ENCODE results near the gene ARPC3.
"Not testable (repeated sequence)": the region's sequence is repeated elsewhere in the genome, so short reads cannot be mapped to it uniquely, and the experiment has no call there.

Gene ARPC3

GRCh38 chr12:110449799-110450497, at the start of gene ARPC3:
ARPC3 (minus strand) TSS chr12:110450337; CDS start chr12:110450260, 77 bp downstream.
- DNase-seq: peak; percentile 94

GRCh38 chr12:110498984-110499706, 49.0 kb upstream of the ARPC3 start:
- DNase-seq: no peak

- DNase-seq: no peak
Observed at GRCh38 chr12:110475426-110475825, 25.3 kb upstream of the ARPC3 start.

- peak; percentile 94 for DNase-seq
Observed at GRCh38 chr12:110468214-110469048, 18.3 kb upstream of the ARPC3 start, which contains the start of the genes FAM216A and GPN3. FAM216A (plus strand) TSS chr12:110468845; CDS start chr12:110468876, 31 bp downstream. GPN3 (minus strand) TSS chr12:110468257; CDS start chr12:110468203, 54 bp downstream.

GRCh38 chr12:110467847-110468213, 17.7 kb upstream of the ARPC3 start:
- DNase-seq: no peak

- no peak for DNase-seq
Observed at GRCh38 chr12:110466791-110467190, 16.7 kb upstream of the ARPC3 start.

- DNase-seq: not testable (repeated sequence)
Observed at GRCh38 chr12:110465765-110466164, 15.6 kb upstream of the ARPC3 start.

- DNase-seq: no peak
Observed at GRCh38 chr12:110465024-110465423, 14.9 kb upstream of the ARPC3 start.

- not testable (repeated sequence) for DNase-seq
Observed at GRCh38 chr12:110461189-110461588, 11.1 kb upstream of the ARPC3 start.

GRCh38 chr12:110458756-110459155, 8.6 kb upstream of the ARPC3 start:
- no peak for DNase-seq

- DNase-seq: no peak
Observed at GRCh38 chr12:110453569-110454296, 3.6 kb upstream of the ARPC3 start.

GRCh38 chr12:110451263-110451662, 1.1 kb upstream of the ARPC3 start:
- no peak for DNase-seq

- DNase-seq: no peak
Observed at GRCh38 chr12:110444455-110444854, 5.7 kb downstream of the ARPC3 start.

- DNase-seq: no peak
Observed at GRCh38 chr12:110436231-110436630, 13.9 kb downstream of the ARPC3 start.

- DNase-seq: no peak
Observed at GRCh38 chr12:110431957-110432587, 18.1 kb downstream of the ARPC3 start.

GRCh38 chr12:110429676-110430075, 20.5 kb downstream of the ARPC3 start:
- not testable (repeated sequence) for DNase-seq

GRCh38 chr12:110426406-110426805, 23.7 kb downstream of the ARPC3 start:
- DNase-seq: no peak

GRCh38 chr12:110424237-110424636, 25.9 kb downstream of the ARPC3 start:
- DNase-seq: no peak

- no peak for DNase-seq
Observed at GRCh38 chr12:110421701-110422100, 28.4 kb downstream of the ARPC3 start.

- no peak for DNase-seq
Observed at GRCh38 chr12:110421159-110421661, 28.9 kb downstream of the ARPC3 start.

GRCh38 chr12:110420644-110421043, 29.5 kb downstream of the ARPC3 start:
- DNase-seq: not testable (repeated sequence)

- not testable (repeated sequence) for DNase-seq
Observed at GRCh38 chr12:110417113-110417512, 33.0 kb downstream of the ARPC3 start.
